Neural crest cell (in vitro differentiated cells): Measurements from ENCODE around the gene SCAF8. TPM values are rescaled to one million over a fixed set of nuclear protein-coding genes. Genes with fewer than 3 reads are reported as not detected.
"Not testable (repeated sequence)": the region's sequence is repeated elsewhere in the genome, so short reads cannot be mapped to it uniquely, and the experiment has no call there.

ENCODE experiments used
- DNase-seq: peaks from one replicate; pipeline ENCODE4 v3.0.0; 2021; ENCODE audit warnings: low read depth, mixed read lengths, low spot score
- H3K27ac Mint-ChIP-seq: one replicate; pipeline ENCODE4 v1.8.0; 2021; ENCODE audit warnings: mild to moderate bottlenecking, mixed read lengths; ENCODE audit not compliant: unreplicated experiment
- H3K27me3 Mint-ChIP-seq: 2 replicates; pipeline ENCODE4 v1.8.0; 2021; ENCODE audit warnings: low read depth, mild to moderate bottlenecking, mixed read lengths
- H3K36me3 Mint-ChIP-seq: 2 replicates; pipeline ENCODE4 v1.8.0; 2021; ENCODE audit warnings: low read depth, mild to moderate bottlenecking, mixed read lengths
- H3K4me1 Mint-ChIP-seq: 2 replicates; pipeline ENCODE4 v1.8.0; 2021; ENCODE audit warnings: mixed read lengths
- H3K4me3 Mint-ChIP-seq: one replicate; pipeline ENCODE4 v1.8.0; 2021; ENCODE audit warnings: mild to moderate bottlenecking, mixed read lengths
- H3K9me3 Mint-ChIP-seq: 2 replicates; pipeline ENCODE4 v1.8.0; 2021; ENCODE audit warnings: mixed read lengths
- total RNA-seq: library from RNA; stranded (reverse); gene quantifications from 2 replicates; pipeline ENCODE4 v1.2.1, GENCODE V29; 2021
- TF ChIP-seq, protein P1 (sequence below): fragments of 200-600 bp; sonication (generic); conservative IDR thresholded peaks from 2 replicates; pipeline ENCODE4 v1.5.0; 2021; ENCODE audit warnings: antibody characterized with exemption, mild to moderate bottlenecking

SCAF8 gene
- total RNA-seq, 1 donor from 2014 or later = 63.6 TPM

DNA sequence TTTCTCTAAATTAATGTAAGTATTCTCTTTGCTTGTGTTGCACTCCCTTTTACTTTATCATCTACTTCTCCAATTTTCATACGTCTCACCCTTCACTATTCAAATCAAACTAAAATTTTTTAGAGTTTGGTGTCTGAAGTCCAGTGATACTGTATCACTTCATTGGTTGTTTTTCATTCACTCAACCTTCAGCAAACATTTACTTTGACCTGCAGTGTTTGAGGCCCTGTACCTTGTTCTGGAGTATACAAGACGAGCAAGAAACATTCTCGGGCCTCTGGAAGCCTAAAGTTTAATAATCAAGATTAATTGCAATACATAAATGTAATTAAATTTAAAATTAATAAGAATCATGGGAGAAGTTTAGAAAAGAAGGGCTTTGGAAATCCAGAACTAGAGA is 64.6 kb downstream of the SCAF8 start:
- TF ChIP-seq, protein P1, sequence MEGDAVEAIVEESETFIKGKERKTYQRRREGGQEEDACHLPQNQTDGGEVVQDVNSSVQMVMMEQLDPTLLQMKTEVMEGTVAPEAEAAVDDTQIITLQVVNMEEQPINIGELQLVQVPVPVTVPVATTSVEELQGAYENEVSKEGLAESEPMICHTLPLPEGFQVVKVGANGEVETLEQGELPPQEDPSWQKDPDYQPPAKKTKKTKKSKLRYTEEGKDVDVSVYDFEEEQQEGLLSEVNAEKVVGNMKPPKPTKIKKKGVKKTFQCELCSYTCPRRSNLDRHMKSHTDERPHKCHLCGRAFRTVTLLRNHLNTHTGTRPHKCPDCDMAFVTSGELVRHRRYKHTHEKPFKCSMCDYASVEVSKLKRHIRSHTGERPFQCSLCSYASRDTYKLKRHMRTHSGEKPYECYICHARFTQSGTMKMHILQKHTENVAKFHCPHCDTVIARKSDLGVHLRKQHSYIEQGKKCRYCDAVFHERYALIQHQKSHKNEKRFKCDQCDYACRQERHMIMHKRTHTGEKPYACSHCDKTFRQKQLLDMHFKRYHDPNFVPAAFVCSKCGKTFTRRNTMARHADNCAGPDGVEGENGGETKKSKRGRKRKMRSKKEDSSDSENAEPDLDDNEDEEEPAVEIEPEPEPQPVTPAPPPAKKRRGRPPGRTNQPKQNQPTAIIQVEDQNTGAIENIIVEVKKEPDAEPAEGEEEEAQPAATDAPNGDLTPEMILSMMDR = no peak
- DNase-seq = no peak
- Mint-ChIP-seq H3K36me3 (peaks cover 17% of the 10 kb centered on the region), H3K4me3 (no peak overlapping the region), H3K4me1 (no peaks in the 10 kb centered on the region), H3K27ac (no peak overlapping the region), H3K27me3 (no peaks in the 10 kb centered on the region), H3K9me3 (no peaks in the 10 kb centered on the region)

DNA sequence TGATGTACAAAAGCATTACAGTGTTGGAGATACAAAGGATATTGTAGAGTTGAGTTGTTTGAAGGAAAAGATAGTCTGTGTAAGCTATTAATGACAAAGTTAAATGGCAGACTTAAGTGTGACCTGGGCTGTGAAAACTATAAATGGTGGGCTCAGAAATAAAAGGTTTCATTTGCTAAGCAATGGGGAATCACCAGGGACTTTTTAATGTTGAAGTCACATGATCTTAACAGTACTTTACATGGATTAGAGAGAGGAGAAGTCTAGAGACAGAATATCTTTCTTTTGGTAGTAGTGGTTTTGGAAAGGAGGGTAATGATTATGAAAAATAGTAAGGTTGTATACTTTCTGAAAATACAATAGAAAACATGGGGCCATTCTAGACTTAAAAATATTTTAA is 67.1 kb downstream of the SCAF8 start:
- no peak for DNase-seq
- no peak overlapping the region for H3K4me3 Mint-ChIP-seq
- TF ChIP-seq, protein P1 = no peak
- no peaks in the 10 kb centered on the region for H3K27me3 Mint-ChIP-seq
- H3K36me3 Mint-ChIP-seq = peaks cover 10% of the 10 kb centered on the region
- H3K9me3 Mint-ChIP-seq = no peaks in the 10 kb centered on the region
- no peak overlapping the region for H3K27ac Mint-ChIP-seq
- H3K4me1 Mint-ChIP-seq = no peaks in the 10 kb centered on the region

DNA sequence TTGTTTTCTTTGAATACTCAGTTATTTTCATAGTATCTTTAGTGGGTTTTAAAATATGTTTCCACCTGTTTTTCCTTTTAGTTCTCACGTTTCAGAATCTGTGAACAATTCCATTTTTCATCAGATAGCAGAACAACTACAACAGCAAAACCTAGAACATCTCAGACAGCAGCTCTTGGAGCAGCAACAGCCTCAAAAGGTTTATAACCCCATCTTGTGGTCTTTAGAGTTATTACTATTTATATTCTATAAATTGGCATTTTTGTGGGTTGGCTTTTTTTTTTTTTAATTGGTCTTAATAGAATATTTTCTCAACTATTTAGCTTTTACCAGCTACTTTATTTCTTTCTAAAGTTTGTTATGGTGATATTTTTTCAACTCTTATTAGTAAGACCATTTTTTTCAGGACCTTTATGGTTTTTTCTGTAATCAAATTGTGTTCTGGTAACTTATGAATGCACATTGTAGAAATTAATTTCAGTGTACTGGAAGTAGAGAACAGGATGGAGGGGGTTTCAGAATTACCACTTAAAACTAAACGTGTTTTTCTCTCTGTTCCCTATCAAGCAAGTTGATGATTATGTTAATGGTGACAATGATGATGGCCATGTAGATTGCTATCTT is 72.2 kb downstream of the SCAF8 start:
- Mint-ChIP-seq H3K27me3 (no peaks in the 10 kb centered on the region), H3K36me3 (peaks cover 10% of the 10 kb centered on the region), H3K4me3 (no peak overlapping the region), H3K9me3 (no peaks in the 10 kb centered on the region), H3K27ac (no peak overlapping the region), H3K4me1 (no peaks in the 10 kb centered on the region)
- TF ChIP-seq, protein P1 = peak; percentile 73
- DNase-seq = no peak

DNA sequence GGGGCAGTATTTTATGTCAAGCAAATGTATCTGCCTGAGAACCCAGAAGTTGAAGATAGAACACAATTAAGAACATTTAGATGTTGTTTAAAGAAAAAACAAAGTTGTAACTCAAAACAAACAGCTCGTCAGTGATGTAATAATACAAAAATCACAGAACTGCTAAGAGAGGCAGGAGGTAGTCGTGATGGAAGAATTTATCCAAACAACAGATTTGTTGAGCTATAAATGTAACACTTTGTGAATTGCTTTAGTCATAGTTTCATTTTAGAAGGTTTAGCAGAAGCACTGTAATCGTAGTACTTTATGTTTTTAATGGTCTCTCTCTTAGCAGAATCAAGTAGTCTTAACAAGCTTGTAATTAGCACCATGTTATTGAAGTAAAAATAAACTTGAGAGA is 73.6 kb downstream of the SCAF8 start:
- H3K27me3 Mint-ChIP-seq = no peaks in the 10 kb centered on the region
- no peak overlapping the region for H3K27ac Mint-ChIP-seq
- TF ChIP-seq, protein P1 = no peak
- H3K4me1 Mint-ChIP-seq = no peaks in the 10 kb centered on the region
- H3K4me3 Mint-ChIP-seq = no peak overlapping the region
- peaks cover 20% of the 10 kb centered on the region for H3K36me3 Mint-ChIP-seq
- no peak for DNase-seq
- peaks cover 2% of the 10 kb centered on the region for H3K9me3 Mint-ChIP-seq

DNA sequence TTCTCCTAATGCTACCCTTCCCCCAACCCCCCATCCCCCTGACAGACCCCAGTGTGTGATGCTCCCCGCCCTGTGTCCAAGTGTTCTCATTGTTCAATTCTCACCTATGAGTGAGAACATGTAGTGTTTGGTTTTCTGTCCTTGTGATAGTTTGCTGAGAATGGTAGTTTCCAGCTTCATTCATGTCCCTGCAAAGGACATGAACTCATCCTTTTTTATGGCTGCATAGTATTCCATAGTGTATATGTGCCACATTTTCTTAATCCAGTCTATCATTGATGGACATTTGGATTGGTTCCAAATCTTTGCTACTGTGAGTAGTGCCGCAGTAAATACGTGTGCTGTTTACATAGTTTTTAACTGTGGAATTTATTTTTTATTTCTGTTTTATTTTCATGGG is 78.4 kb downstream of the SCAF8 start:
- not testable (repeated sequence) for H3K4me1 Mint-ChIP-seq, H3K9me3 Mint-ChIP-seq, H3K27ac Mint-ChIP-seq, H3K4me3 Mint-ChIP-seq, H3K27me3 Mint-ChIP-seq, DNase-seq
- H3K36me3 Mint-ChIP-seq = peaks cover 31% of the 10 kb centered on the region

DNA sequence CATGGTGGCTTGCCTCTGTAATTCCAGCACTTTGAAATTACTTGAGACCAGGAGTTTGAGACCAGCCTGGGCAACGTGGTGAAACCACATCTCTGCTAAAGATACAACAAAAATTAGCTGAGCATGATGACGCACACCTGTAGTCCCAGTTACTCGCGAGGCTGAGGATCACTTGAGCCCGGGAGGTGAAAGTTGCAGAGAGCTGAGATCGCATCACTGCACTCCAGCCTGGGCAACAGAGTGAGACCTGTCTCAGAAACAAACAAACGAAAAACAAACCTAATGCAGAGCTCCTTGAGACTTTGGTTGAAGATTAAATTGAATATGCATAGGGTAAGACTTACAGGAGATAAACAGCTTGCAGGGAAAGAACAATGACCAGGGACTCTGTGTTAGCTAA is 80.8 kb downstream of the SCAF8 start:
- TF ChIP-seq, protein P1 = no peak
- Mint-ChIP-seq H3K27ac (no peak overlapping the region), H3K4me3 (no peak overlapping the region), H3K4me1 (no peaks in the 10 kb centered on the region), H3K9me3 (peaks cover 2% of the 10 kb centered on the region), H3K27me3 (no peaks in the 10 kb centered on the region), H3K36me3 (peaks cover 35% of the 10 kb centered on the region)
- DNase-seq = no peak
